ENCODE measurements around the gene DOCK4. TPM values are rescaled to one million over a fixed set of nuclear protein-coding genes. Genes with fewer than 3 reads are reported as not detected.

DOCK4 gene
- polyA plus RNA-seq, 1 donor: 8.1 TPM

GRCh38 chr7:112069879-112070321 lies 136.3 kb downstream of the DOCK4 start:
- H3K36me3 ChIP-seq (ENCODE audit: control insufficient read depth, insufficient read depth, low read length): no peaks in the 10 kb centered on the region
- WGBS (ENCODE audit: insufficient coverage, low lambda C conversion rate): 87% methylated on average over 2 of the region's 3 CpGs
- H3K4me3 ChIP-seq (ENCODE audit: low read length): no peak overlapping the region
- H3K9me3 ChIP-seq (ENCODE audit: control insufficient read depth, low read depth, low read length): no peaks in the 10 kb centered on the region
- H3K27ac ChIP-seq (ENCODE audit: low read length): no peak overlapping the region
- DNase-seq: no peak
- no peaks in the 10 kb centered on the region for H3K4me1 ChIP-seq (ENCODE audit: control insufficient read depth, insufficient read depth, low read length)
- H3K27me3 ChIP-seq (ENCODE audit: control insufficient read depth, insufficient read depth, low read length): no peaks in the 10 kb centered on the region

- no peaks in the 10 kb centered on the region for H3K4me1 ChIP-seq (ENCODE audit: control insufficient read depth, insufficient read depth, low read length)
- no peaks in the 10 kb centered on the region for H3K36me3 ChIP-seq (ENCODE audit: control insufficient read depth, insufficient read depth, low read length)
- no peak overlapping the region for H3K27ac ChIP-seq (ENCODE audit: low read length)
- H3K27me3 ChIP-seq (ENCODE audit: control insufficient read depth, insufficient read depth, low read length): no peaks in the 10 kb centered on the region
- 100% methylated on average over 1 of the region's 4 CpGs for WGBS (ENCODE audit: insufficient coverage, low lambda C conversion rate)
- no peaks in the 10 kb centered on the region for H3K9me3 ChIP-seq (ENCODE audit: control insufficient read depth, low read depth, low read length)
- H3K4me3 ChIP-seq (ENCODE audit: low read length): no peak overlapping the region
- DNase-seq: no peak
Observed at GRCh38 chr7:112068967-112069366, 137.2 kb downstream of the DOCK4 start.

- no peak overlapping the region for H3K4me3 ChIP-seq (ENCODE audit: low read length)
- H3K4me1 ChIP-seq (ENCODE audit: control insufficient read depth, insufficient read depth, low read length): no peaks in the 10 kb centered on the region
- H3K36me3 ChIP-seq (ENCODE audit: control insufficient read depth, insufficient read depth, low read length): no peaks in the 10 kb centered on the region
- DNase-seq: no peak
- WGBS (ENCODE audit: insufficient coverage, low lambda C conversion rate): 67% methylated on average over 1 of the region's 5 CpGs
- no peak overlapping the region for H3K27ac ChIP-seq (ENCODE audit: low read length)
- no peaks in the 10 kb centered on the region for H3K27me3 ChIP-seq (ENCODE audit: control insufficient read depth, insufficient read depth, low read length)
- H3K9me3 ChIP-seq (ENCODE audit: control insufficient read depth, low read depth, low read length): no peaks in the 10 kb centered on the region
Observed at GRCh38 chr7:112067632-112068540, 138.3 kb downstream of the DOCK4 start.

GRCh38 chr7:112067200-112067599 lies 139.0 kb downstream of the DOCK4 start:
- no peak overlapping the region for H3K27ac ChIP-seq (ENCODE audit: low read length)

GRCh38 chr7:112065758-112066157 lies 140.4 kb downstream of the DOCK4 start:
- Histone ChIP-seq H3K27ac (ENCODE audit: low read length) (no peak overlapping the region), H3K27me3 (ENCODE audit: control insufficient read depth, insufficient read depth, low read length) (no peaks in the 10 kb centered on the region), H3K9me3 (ENCODE audit: control insufficient read depth, low read depth, low read length) (no peaks in the 10 kb centered on the region), H3K4me1 (ENCODE audit: control insufficient read depth, insufficient read depth, low read length) (no peaks in the 10 kb centered on the region), H3K36me3 (ENCODE audit: control insufficient read depth, insufficient read depth, low read length) (no peaks in the 10 kb centered on the region), H3K4me3 (ENCODE audit: low read length) (no peak overlapping the region)
- DNase-seq: no peak
- WGBS (ENCODE audit: insufficient coverage, low lambda C conversion rate): no CpG with 5 or more reads among the region's 1 CpG

More at GRCh38 chr7:112067200-112067599, 139.0 kb downstream of the DOCK4 start:
- no peak for DNase-seq
- H3K4me1 ChIP-seq (ENCODE audit: control insufficient read depth, insufficient read depth, low read length): no peaks in the 10 kb centered on the region
- WGBS (ENCODE audit: insufficient coverage, low lambda C conversion rate): 57% methylated on average over 1 of the region's 2 CpGs
- no peaks in the 10 kb centered on the region for H3K9me3 ChIP-seq (ENCODE audit: control insufficient read depth, low read depth, low read length)
- no peaks in the 10 kb centered on the region for H3K27me3 ChIP-seq (ENCODE audit: control insufficient read depth, insufficient read depth, low read length)
- H3K4me3 ChIP-seq (ENCODE audit: low read length): no peak overlapping the region
- no peaks in the 10 kb centered on the region for H3K36me3 ChIP-seq (ENCODE audit: control insufficient read depth, insufficient read depth, low read length)

GRCh38 chr7:112064627-112065385 lies 141.4 kb downstream of the DOCK4 start:
- H3K36me3 ChIP-seq (ENCODE audit: control insufficient read depth, insufficient read depth, low read length): no peaks in the 10 kb centered on the region
- H3K4me3 ChIP-seq (ENCODE audit: low read length): no peak overlapping the region
- no peak for DNase-seq
- no peaks in the 10 kb centered on the region for H3K9me3 ChIP-seq (ENCODE audit: control insufficient read depth, low read depth, low read length)
- H3K27ac ChIP-seq (ENCODE audit: low read length): no peak overlapping the region
- no peaks in the 10 kb centered on the region for H3K27me3 ChIP-seq (ENCODE audit: control insufficient read depth, insufficient read depth, low read length)
- 75% methylated on average over 2 of the region's 5 CpGs for WGBS (ENCODE audit: insufficient coverage, low lambda C conversion rate)
- no peaks in the 10 kb centered on the region for H3K4me1 ChIP-seq (ENCODE audit: control insufficient read depth, insufficient read depth, low read length)

GRCh38 chr7:112063974-112064373 lies 142.2 kb downstream of the DOCK4 start:
- no peak for DNase-seq
- Histone ChIP-seq H3K27ac (ENCODE audit: low read length) (no peak overlapping the region), H3K4me1 (ENCODE audit: control insufficient read depth, insufficient read depth, low read length) (no peaks in the 10 kb centered on the region), H3K9me3 (ENCODE audit: control insufficient read depth, low read depth, low read length) (no peaks in the 10 kb centered on the region), H3K4me3 (ENCODE audit: low read length) (no peak overlapping the region), H3K27me3 (ENCODE audit: control insufficient read depth, insufficient read depth, low read length) (no peaks in the 10 kb centered on the region), H3K36me3 (ENCODE audit: control insufficient read depth, insufficient read depth, low read length) (no peaks in the 10 kb centered on the region)
- WGBS (ENCODE audit: insufficient coverage, low lambda C conversion rate): no CpG with 5 or more reads among the region's 2 CpGs

GRCh38 chr7:112061051-112061450 lies 145.1 kb downstream of the DOCK4 start:
- Histone ChIP-seq H3K36me3 (ENCODE audit: control insufficient read depth, insufficient read depth, low read length) (no peaks in the 10 kb centered on the region), H3K9me3 (ENCODE audit: control insufficient read depth, low read depth, low read length) (no peaks in the 10 kb centered on the region), H3K27ac (ENCODE audit: low read length) (no peak overlapping the region), H3K27me3 (ENCODE audit: control insufficient read depth, insufficient read depth, low read length) (no peaks in the 10 kb centered on the region), H3K4me1 (ENCODE audit: control insufficient read depth, insufficient read depth, low read length) (no peaks in the 10 kb centered on the region), H3K4me3 (ENCODE audit: low read length) (no peak overlapping the region)
- DNase-seq: no peak
- no CpG with 5 or more reads among the region's 3 CpGs for WGBS (ENCODE audit: insufficient coverage, low lambda C conversion rate)

- no peak overlapping the region for H3K4me3 ChIP-seq (ENCODE audit: low read length)
- H3K27me3 ChIP-seq (ENCODE audit: control insufficient read depth, insufficient read depth, low read length): no peaks in the 10 kb centered on the region
- no peak overlapping the region for H3K27ac ChIP-seq (ENCODE audit: low read length)
- WGBS (ENCODE audit: insufficient coverage, low lambda C conversion rate): 89% methylated on average over 1 of the region's 2 CpGs
- DNase-seq: no peak
- no peaks in the 10 kb centered on the region for H3K36me3 ChIP-seq (ENCODE audit: control insufficient read depth, insufficient read depth, low read length)
- no peaks in the 10 kb centered on the region for H3K9me3 ChIP-seq (ENCODE audit: control insufficient read depth, low read depth, low read length)
- H3K4me1 ChIP-seq (ENCODE audit: control insufficient read depth, insufficient read depth, low read length): no peaks in the 10 kb centered on the region
Observed at GRCh38 chr7:112060625-112061024, 145.6 kb downstream of the DOCK4 start.

GRCh38 chr7:112059675-112060074 lies 146.5 kb downstream of the DOCK4 start:
- DNase-seq: no peak
- no peaks in the 10 kb centered on the region for H3K36me3 ChIP-seq (ENCODE audit: control insufficient read depth, insufficient read depth, low read length)
- H3K9me3 ChIP-seq (ENCODE audit: control insufficient read depth, low read depth, low read length): no peaks in the 10 kb centered on the region
- no peaks in the 10 kb centered on the region for H3K27me3 ChIP-seq (ENCODE audit: control insufficient read depth, insufficient read depth, low read length)
- WGBS (ENCODE audit: insufficient coverage, low lambda C conversion rate): 67% methylated on average over 1 of the region's 1 CpG
- no peak overlapping the region for H3K4me3 ChIP-seq (ENCODE audit: low read length)
- H3K4me1 ChIP-seq (ENCODE audit: control insufficient read depth, insufficient read depth, low read length): no peaks in the 10 kb centered on the region
- H3K27ac ChIP-seq (ENCODE audit: low read length): no peak overlapping the region
